ENCODE measurements around the gene GPAT3.

DNA sequence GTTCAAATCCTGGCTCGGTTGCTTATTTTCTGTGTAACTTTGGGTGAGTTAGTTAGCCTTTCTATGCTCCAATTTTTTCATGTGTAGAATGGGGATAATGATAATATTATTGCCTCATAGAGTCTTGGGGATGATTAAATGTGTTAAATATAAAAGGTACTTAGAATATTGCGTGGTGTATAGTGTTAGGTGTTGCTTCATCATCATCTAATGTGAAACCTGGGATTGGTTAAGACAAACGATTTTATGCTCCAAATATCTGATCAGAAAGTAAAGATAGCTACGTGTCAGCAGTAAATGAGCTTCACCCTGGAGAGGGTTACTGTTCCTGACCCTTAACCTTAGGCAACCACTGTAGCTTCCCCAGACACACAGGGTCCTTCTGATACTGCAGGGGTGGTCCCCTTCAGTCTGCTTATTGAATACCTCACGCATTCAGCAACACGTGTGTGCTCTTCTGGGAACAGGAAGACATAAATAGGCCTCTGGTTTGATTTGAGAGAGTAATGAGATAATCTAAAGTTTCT lies 50.1 kb downstream of the GPAT3 start:
- TF ChIP-seq, protein P1, sequence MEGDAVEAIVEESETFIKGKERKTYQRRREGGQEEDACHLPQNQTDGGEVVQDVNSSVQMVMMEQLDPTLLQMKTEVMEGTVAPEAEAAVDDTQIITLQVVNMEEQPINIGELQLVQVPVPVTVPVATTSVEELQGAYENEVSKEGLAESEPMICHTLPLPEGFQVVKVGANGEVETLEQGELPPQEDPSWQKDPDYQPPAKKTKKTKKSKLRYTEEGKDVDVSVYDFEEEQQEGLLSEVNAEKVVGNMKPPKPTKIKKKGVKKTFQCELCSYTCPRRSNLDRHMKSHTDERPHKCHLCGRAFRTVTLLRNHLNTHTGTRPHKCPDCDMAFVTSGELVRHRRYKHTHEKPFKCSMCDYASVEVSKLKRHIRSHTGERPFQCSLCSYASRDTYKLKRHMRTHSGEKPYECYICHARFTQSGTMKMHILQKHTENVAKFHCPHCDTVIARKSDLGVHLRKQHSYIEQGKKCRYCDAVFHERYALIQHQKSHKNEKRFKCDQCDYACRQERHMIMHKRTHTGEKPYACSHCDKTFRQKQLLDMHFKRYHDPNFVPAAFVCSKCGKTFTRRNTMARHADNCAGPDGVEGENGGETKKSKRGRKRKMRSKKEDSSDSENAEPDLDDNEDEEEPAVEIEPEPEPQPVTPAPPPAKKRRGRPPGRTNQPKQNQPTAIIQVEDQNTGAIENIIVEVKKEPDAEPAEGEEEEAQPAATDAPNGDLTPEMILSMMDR (IDR thresholded peaks at IDR 0.05; ENCODE audit: low read depth, low read length): no peak
- TF ChIP-seq POLR2A (IDR thresholded peaks at IDR 0.05; ENCODE audit: extremely low read depth, insufficient read length): no peak
- no peak for TF ChIP-seq MYC (IDR thresholded peaks at IDR 0.05; ENCODE audit: low read depth, low read length)
- TF ChIP-seq, protein P2, sequence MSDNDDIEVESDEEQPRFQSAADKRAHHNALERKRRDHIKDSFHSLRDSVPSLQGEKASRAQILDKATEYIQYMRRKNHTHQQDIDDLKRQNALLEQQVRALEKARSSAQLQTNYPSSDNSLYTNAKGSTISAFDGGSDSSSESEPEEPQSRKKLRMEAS (IDR thresholded peaks at IDR 0.05; ENCODE audit: low read depth, low read length): no peak

Data from NB4 (cell line).